ENCODE measurements around the gene MAST4. TPM values are rescaled to one million over a fixed set of nuclear protein-coding genes. Genes with fewer than 3 reads are reported as not detected.

The MAST4 gene
- total RNA-seq, 1 donor from 2014 or later: 22.3 TPM

DNA sequence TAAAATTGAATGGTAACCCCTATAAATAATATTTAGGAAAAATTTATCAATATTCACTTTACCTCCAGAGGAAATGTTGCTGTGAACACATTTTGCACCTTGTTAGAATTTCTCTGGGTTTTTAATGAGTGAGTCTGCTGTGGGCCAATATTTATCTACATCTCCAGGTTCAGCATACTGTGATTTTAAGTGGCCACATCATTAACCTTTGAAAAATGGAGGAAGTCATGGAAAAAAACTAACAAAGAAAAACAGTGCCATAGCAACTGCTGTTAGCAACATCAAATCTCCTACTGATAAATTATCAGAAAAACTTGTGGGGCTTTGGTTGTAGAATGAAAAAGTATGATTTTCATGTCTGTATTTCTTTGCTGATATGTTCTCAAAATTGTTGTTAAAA, 545.5 kb downstream of the MAST4 start:
- no peak for DNase-seq (ENCODE audit: low read depth)
- H3K9me3 ChIP-seq (ENCODE audit: insufficient read depth, low read depth, low read length): no peaks in the 10 kb centered on the region
- Mint-ChIP-seq H3K27me3 (ENCODE audit: low read depth, unreplicated experiment) (no peaks in the 10 kb centered on the region), H3K9me3 (ENCODE audit: unreplicated experiment) (no peaks in the 10 kb centered on the region), H3K27ac (ENCODE audit: unreplicated experiment) (no peak overlapping the region), H3K4me1 (ENCODE audit: low read depth, unreplicated experiment) (no peaks in the 10 kb centered on the region), H3K4me3 (ENCODE audit: unreplicated experiment) (no peak overlapping the region), H3K36me3 (ENCODE audit: low read depth, unreplicated experiment) (peaks cover 22% of the 10 kb centered on the region)
- peaks cover 48% of the 10 kb centered on the region for H3K36me3 ChIP-seq (ENCODE audit: insufficient read depth, low read length)
- TF ChIP-seq EZH2 (IDR thresholded peaks at IDR 0.05; ENCODE audit: insufficient read depth, low read length): no peak
- no peak for TF ChIP-seq CTCF (IDR thresholded peaks at IDR 0.05; ENCODE audit: insufficient read depth, low read depth, low read length)
- H2AFZ ChIP-seq (ENCODE audit: low read depth, low read length): no peak overlapping the region
- H3K27me3 ChIP-seq (ENCODE audit: insufficient read depth, low read length): no peaks in the 10 kb centered on the region
- H3K4me3 ChIP-seq (ENCODE audit: insufficient read depth, low read depth, low read length): no peak overlapping the region
- peaks cover 3% of the 10 kb centered on the region for H4K20me1 ChIP-seq (ENCODE audit: insufficient read depth, low read length)
- FAIRE-seq: no peak
- no peak overlapping the region for H3K4me2 ChIP-seq (ENCODE audit: low read length)
- no peak overlapping the region for H3K9ac ChIP-seq (ENCODE audit: low read length)
- H3K79me2 ChIP-seq (ENCODE audit: insufficient read depth, low read length): no peaks in the 10 kb centered on the region
- H3K27ac ChIP-seq (ENCODE audit: low read depth, low read length): no peak overlapping the region
- no peaks in the 10 kb centered on the region for H3K4me1 ChIP-seq (ENCODE audit: insufficient read depth, low read length)

DNA sequence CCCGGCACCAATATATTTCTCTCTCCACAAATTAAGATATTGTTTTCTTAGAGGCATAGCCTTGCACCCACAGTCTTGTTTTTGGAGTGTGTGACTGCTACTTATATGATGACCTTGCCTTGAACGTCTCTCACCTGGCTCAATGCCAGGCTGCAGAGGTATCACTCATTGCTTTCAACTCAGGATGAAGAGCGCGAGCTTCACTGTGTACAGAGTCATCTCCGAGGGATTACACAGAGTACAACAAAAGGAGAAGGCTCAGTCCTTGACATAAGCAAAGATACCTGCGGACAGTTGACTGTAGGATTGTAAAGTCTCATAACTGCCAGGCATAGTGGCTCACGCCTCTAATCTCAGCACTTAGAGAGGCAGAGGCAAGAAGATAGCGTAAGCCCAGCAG, 546.6 kb downstream of the MAST4 start:
- Histone ChIP-seq H3K9ac (ENCODE audit: low read length) (no peak overlapping the region), H3K27me3 (ENCODE audit: insufficient read depth, low read length) (no peaks in the 10 kb centered on the region), H2AFZ (ENCODE audit: low read depth, low read length) (no peak overlapping the region), H3K36me3 (ENCODE audit: insufficient read depth, low read length) (peaks cover 43% of the 10 kb centered on the region), H3K4me2 (ENCODE audit: low read length) (no peak overlapping the region), H3K4me1 (ENCODE audit: insufficient read depth, low read length) (no peaks in the 10 kb centered on the region), H3K27ac (ENCODE audit: low read depth, low read length) (no peak overlapping the region), H3K79me2 (ENCODE audit: insufficient read depth, low read length) (no peaks in the 10 kb centered on the region), H3K4me3 (ENCODE audit: insufficient read depth, low read depth, low read length) (no peak overlapping the region), H3K9me3 (ENCODE audit: insufficient read depth, low read depth, low read length) (no peaks in the 10 kb centered on the region), H4K20me1 (ENCODE audit: insufficient read depth, low read length) (peaks cover 3% of the 10 kb centered on the region)
- TF ChIP-seq CTCF (IDR thresholded peaks at IDR 0.05; ENCODE audit: insufficient read depth, low read depth, low read length) (no peak), EZH2 (IDR thresholded peaks at IDR 0.05; ENCODE audit: insufficient read depth, low read length) (no peak)
- Mint-ChIP-seq H3K27ac (ENCODE audit: unreplicated experiment) (no peak overlapping the region), H3K4me1 (ENCODE audit: low read depth, unreplicated experiment) (peaks cover 5% of the 10 kb centered on the region), H3K36me3 (ENCODE audit: low read depth, unreplicated experiment) (peaks cover 22% of the 10 kb centered on the region), H3K9me3 (ENCODE audit: unreplicated experiment) (no peaks in the 10 kb centered on the region), H3K27me3 (ENCODE audit: low read depth, unreplicated experiment) (no peaks in the 10 kb centered on the region), H3K4me3 (ENCODE audit: unreplicated experiment) (no peak overlapping the region)
- DNase-seq (ENCODE audit: low read depth) (no peak), FAIRE-seq (no peak)

GRCh38 chr5:67143549-67143948, 547.4 kb downstream of the MAST4 start:
- H3K27me3 Mint-ChIP-seq (ENCODE audit: low read depth, unreplicated experiment): no peaks in the 10 kb centered on the region
- no peak overlapping the region for H3K4me3 Mint-ChIP-seq (ENCODE audit: unreplicated experiment)
- peaks cover 8% of the 10 kb centered on the region for H3K4me1 Mint-ChIP-seq (ENCODE audit: low read depth, unreplicated experiment)
- no peaks in the 10 kb centered on the region for H3K4me1 ChIP-seq (ENCODE audit: insufficient read depth, low read length)
- H3K79me2 ChIP-seq (ENCODE audit: insufficient read depth, low read length): no peaks in the 10 kb centered on the region
- H3K27me3 ChIP-seq (ENCODE audit: insufficient read depth, low read length): no peaks in the 10 kb centered on the region
- H3K36me3 ChIP-seq (ENCODE audit: insufficient read depth, low read length): peaks cover 43% of the 10 kb centered on the region
- no peak overlapping the region for H3K27ac ChIP-seq (ENCODE audit: low read depth, low read length)
- H4K20me1 ChIP-seq (ENCODE audit: insufficient read depth, low read length): peaks cover 8% of the 10 kb centered on the region
- no peak overlapping the region for H3K4me3 ChIP-seq (ENCODE audit: insufficient read depth, low read depth, low read length)
- H3K36me3 Mint-ChIP-seq (ENCODE audit: low read depth, unreplicated experiment): peaks cover 22% of the 10 kb centered on the region
- H3K9ac ChIP-seq (ENCODE audit: low read length): no peak overlapping the region
- H3K4me2 ChIP-seq (ENCODE audit: low read length): no peak overlapping the region
- no peak overlapping the region for H3K27ac Mint-ChIP-seq (ENCODE audit: unreplicated experiment)
- H3K9me3 Mint-ChIP-seq (ENCODE audit: unreplicated experiment): no peaks in the 10 kb centered on the region
- no peaks in the 10 kb centered on the region for H3K9me3 ChIP-seq (ENCODE audit: insufficient read depth, low read depth, low read length)
- no peak for TF ChIP-seq EZH2 (IDR thresholded peaks at IDR 0.05; ENCODE audit: insufficient read depth, low read length)
- no peak for TF ChIP-seq CTCF (IDR thresholded peaks at IDR 0.05; ENCODE audit: insufficient read depth, low read depth, low read length)
- no peak overlapping the region for H2AFZ ChIP-seq (ENCODE audit: low read depth, low read length)
- DNase-seq (ENCODE audit: low read depth) (no peak), FAIRE-seq (no peak)
